Measurements from ENCODE around the gene ATP13A5. TPM values are rescaled to one million over a fixed set of nuclear protein-coding genes. Genes with fewer than 3 reads are reported as not detected.

The ATP13A5 gene
- polyA plus RNA-seq, 5 donors: 0.60 to 0.89 (median 0.69) TPM

GRCh38 chr3:193347521-193348501, 30.7 kb downstream of the ATP13A5 start:
- no peak for DNase-seq

- no peak for DNase-seq
These were observed 32.3 kb downstream of the ATP13A5 start for GRCh38 chr3:193346259-193346658.

- no peak for DNase-seq
These were observed 33.1 kb downstream of the ATP13A5 start for GRCh38 chr3:193345431-193345830.

GRCh38 chr3:193344486-193344885, 34.1 kb downstream of the ATP13A5 start:
- DNase-seq: no peak

- DNase-seq: no peak
These were observed 34.8 kb downstream of the ATP13A5 start for GRCh38 chr3:193343726-193344222.

- DNase-seq: no peak
These were observed 36.0 kb downstream of the ATP13A5 start for GRCh38 chr3:193342551-193342950.

GRCh38 chr3:193335031-193335430, 43.5 kb downstream of the ATP13A5 start:
- DNase-seq: no peak

GRCh38 chr3:193333229-193333628, 45.3 kb downstream of the ATP13A5 start:
- DNase-seq: no peak

GRCh38 chr3:193330555-193331204, 47.9 kb downstream of the ATP13A5 start:
- DNase-seq: no peak

GRCh38 chr3:193317682-193318300, 60.8 kb downstream of the ATP13A5 start:
- DNase-seq: no peak

- no peak for DNase-seq
These were observed 64.4 kb downstream of the ATP13A5 start for GRCh38 chr3:193314161-193314560.

GRCh38 chr3:193313061-193313958, 65.2 kb downstream of the ATP13A5 start:
- DNase-seq: no peak

GRCh38 chr3:193310914-193311723, 67.4 kb downstream of the ATP13A5 start:
- no peak for DNase-seq

GRCh38 chr3:193305356-193305755, 73.2 kb downstream of the ATP13A5 start:
- DNase-seq: no peak

GRCh38 chr3:193301433-193301832, 77.1 kb downstream of the ATP13A5 start:
- DNase-seq: no peak

GRCh38 chr3:193297421-193297820, 81.1 kb downstream of the ATP13A5 start:
- DNase-seq: no peak

- no peak for DNase-seq
These were observed 82.6 kb downstream of the ATP13A5 start for GRCh38 chr3:193295985-193296384.

- DNase-seq: no peak
These were observed 86.2 kb downstream of the ATP13A5 start for GRCh38 chr3:193292386-193292785.

- no peak for DNase-seq
These were observed 107.3 kb downstream of the ATP13A5 start for GRCh38 chr3:193271101-193271840.

GRCh38 chr3:193270451-193270850, 108.1 kb downstream of the ATP13A5 start:
- no peak for DNase-seq

Measured in right lung (tissue), 5 donors.